Effector memory CD4-positive, alpha-beta T cell (primary cell): ENCODE measurements around the gene TMTC4.
"Not testable (repeated sequence)": the region's sequence is repeated elsewhere in the genome, so short reads cannot be mapped to it uniquely, and the experiment has no call there.

Experiments
- DNase-seq, 3 donors: peaks; one replicate each; pipeline ENCODE4 v3.0.0-alpha.2; 2020
- H3K27ac ChIP-seq: 2 replicates; pipeline ENCODE4 v1.7.0; 2013; ENCODE audit warnings: mild to moderate bottlenecking, low read length, moderate library complexity; ENCODE audit not compliant: insufficient read depth, poor library complexity, severe bottlenecking
- H3K27me3 ChIP-seq: replicated peaks from 2 replicates; pipeline ENCODE4 v1.7.0; 2013; ENCODE audit warnings: mild to moderate bottlenecking, low read length; ENCODE audit not compliant: insufficient read depth, control insufficient read depth, poor library complexity, severe bottlenecking
- H3K36me3 ChIP-seq: 2 replicates; pipeline ENCODE4 v1.7.0; 2013; ENCODE audit warnings: mild to moderate bottlenecking, low read length, moderate library complexity; ENCODE audit not compliant: control insufficient read depth, insufficient read depth
- H3K4me1 ChIP-seq: 2 replicates; pipeline ENCODE4 v1.7.0; 2013; ENCODE audit warnings: low read length, mild to moderate bottlenecking; ENCODE audit not compliant: control insufficient read depth, insufficient read depth, poor library complexity, severe bottlenecking
- H3K4me3 ChIP-seq: 2 replicates; pipeline ENCODE4 v1.7.0; 2013; ENCODE audit warnings: low read length, low read depth, mild to moderate bottlenecking; ENCODE audit not compliant: insufficient read depth, poor library complexity, severe bottlenecking
- H3K9me3 ChIP-seq: 2 replicates; pipeline ENCODE4 v1.7.0; 2013; ENCODE audit warnings: mild to moderate bottlenecking, low read length, moderate library complexity; ENCODE audit not compliant: control insufficient read depth

Gene TMTC4

GRCh38 chr13:100634696-100635095 is 39.9 kb downstream of the TMTC4 start:
- peaks cover 53% of the 10 kb centered on the region for H3K36me3 ChIP-seq
- no peak overlapping the region for H3K4me3 ChIP-seq
- no peaks in the 10 kb centered on the region for H3K9me3 ChIP-seq
- no peaks in the 10 kb centered on the region for H3K27me3 ChIP-seq
- no peaks in the 10 kb centered on the region for H3K4me1 ChIP-seq
- DNase-seq = no peak
- no peak overlapping the region for H3K27ac ChIP-seq

- DNase-seq = no peak
- H3K4me1 ChIP-seq = no peaks in the 10 kb centered on the region
- H3K36me3 ChIP-seq = peaks cover 57% of the 10 kb centered on the region
- no peaks in the 10 kb centered on the region for H3K9me3 ChIP-seq
- H3K27me3 ChIP-seq = no peaks in the 10 kb centered on the region
- H3K4me3 ChIP-seq = no peak overlapping the region
- H3K27ac ChIP-seq = no peak overlapping the region
Measured at GRCh38 chr13:100633461-100633860, 41.1 kb downstream of the TMTC4 start.

- no peak overlapping the region for H3K4me3 ChIP-seq
- H3K4me1 ChIP-seq = no peaks in the 10 kb centered on the region
- peaks cover 50% of the 10 kb centered on the region for H3K36me3 ChIP-seq
- no peaks in the 10 kb centered on the region for H3K27me3 ChIP-seq
- no peaks in the 10 kb centered on the region for H3K9me3 ChIP-seq
- no peak overlapping the region for H3K27ac ChIP-seq
- no peak for DNase-seq
Measured at GRCh38 chr13:100630555-100630954, 44.0 kb downstream of the TMTC4 start.

- peaks cover 44% of the 10 kb centered on the region for H3K36me3 ChIP-seq
Measured at GRCh38 chr13:100627120-100627519, 47.5 kb downstream of the TMTC4 start.

GRCh38 chr13:100625447-100625846 is 49.1 kb downstream of the TMTC4 start:
- H3K27ac ChIP-seq = no peak overlapping the region
- no peak for DNase-seq
- H3K9me3 ChIP-seq = no peaks in the 10 kb centered on the region
- peaks cover 39% of the 10 kb centered on the region for H3K36me3 ChIP-seq
- no peaks in the 10 kb centered on the region for H3K27me3 ChIP-seq
- H3K4me1 ChIP-seq = no peaks in the 10 kb centered on the region
- no peak overlapping the region for H3K4me3 ChIP-seq

More at GRCh38 chr13:100627120-100627519, 47.5 kb downstream of the TMTC4 start:
- Histone ChIP-seq H3K27me3 (no peaks in the 10 kb centered on the region), H3K4me1 (no peaks in the 10 kb centered on the region), H3K27ac (no peak overlapping the region), H3K9me3 (no peaks in the 10 kb centered on the region), H3K4me3 (no peak overlapping the region)
- DNase-seq = no peak

GRCh38 chr13:100620792-100621191 is 53.8 kb downstream of the TMTC4 start:
- Histone ChIP-seq H3K27me3 (no peaks in the 10 kb centered on the region), H3K27ac (no peak overlapping the region), H3K4me3 (no peak overlapping the region), H3K4me1 (no peaks in the 10 kb centered on the region), H3K9me3 (no peaks in the 10 kb centered on the region), H3K36me3 (peaks cover 18% of the 10 kb centered on the region)
- DNase-seq = no peak

GRCh38 chr13:100619940-100620339 is 54.7 kb downstream of the TMTC4 start:
- no peaks in the 10 kb centered on the region for H3K4me1 ChIP-seq
- H3K27me3 ChIP-seq = no peaks in the 10 kb centered on the region
- H3K36me3 ChIP-seq = peaks cover 9% of the 10 kb centered on the region
- no peak overlapping the region for H3K4me3 ChIP-seq
- H3K9me3 ChIP-seq = no peaks in the 10 kb centered on the region
- no peak for DNase-seq
- no peak overlapping the region for H3K27ac ChIP-seq

- not testable (repeated sequence) for H3K27me3 ChIP-seq, H3K27ac ChIP-seq, H3K4me1 ChIP-seq, DNase-seq, H3K36me3 ChIP-seq, H3K9me3 ChIP-seq, H3K4me3 ChIP-seq
Measured at GRCh38 chr13:100618897-100619296, 55.7 kb downstream of the TMTC4 start.

- H3K9me3 ChIP-seq = no peaks in the 10 kb centered on the region
- DNase-seq = no peak
- no peak overlapping the region for H3K4me3 ChIP-seq
- no peaks in the 10 kb centered on the region for H3K4me1 ChIP-seq
- H3K36me3 ChIP-seq = peaks cover 10% of the 10 kb centered on the region
- H3K27ac ChIP-seq = no peak overlapping the region
- no peaks in the 10 kb centered on the region for H3K27me3 ChIP-seq
Measured at GRCh38 chr13:100613031-100613430, 61.6 kb downstream of the TMTC4 start.

GRCh38 chr13:100611678-100612492 is 62.7 kb downstream of the TMTC4 start:
- H3K4me1 ChIP-seq = no peaks in the 10 kb centered on the region
- H3K36me3 ChIP-seq = peaks cover 13% of the 10 kb centered on the region
- DNase-seq = no peak
- H3K9me3 ChIP-seq = no peaks in the 10 kb centered on the region
- H3K27ac ChIP-seq = no peak overlapping the region
- H3K4me3 ChIP-seq = no peak overlapping the region
- no peaks in the 10 kb centered on the region for H3K27me3 ChIP-seq
